ENCODE data around the gene GLT6D1. TPM values are rescaled to one million over a fixed set of nuclear protein-coding genes. Genes with fewer than 3 reads are reported as not detected.

Gene GLT6D1
- total and polyA plus RNA-seq, 2 of the 8 experiments (the other 6 are each of a cell fraction or from before 2014, with no cell fraction given) = 1.3 to 2.1 TPM

DNA sequence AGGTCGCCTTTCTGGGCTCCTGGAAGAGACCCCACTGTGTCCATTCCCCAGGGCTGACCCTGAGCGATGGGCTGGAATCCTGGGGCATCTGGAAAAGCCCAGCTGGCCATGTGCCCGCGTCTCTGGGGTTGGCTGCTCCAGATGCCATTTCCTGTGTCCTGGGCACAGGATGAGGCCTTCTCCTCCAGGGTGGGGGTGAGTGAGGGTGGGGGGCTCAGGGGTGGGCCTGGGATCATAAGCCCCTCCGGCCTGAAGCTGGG is 47.1 kb downstream of the GLT6D1 start:
- H3K79me2 ChIP-seq (ENCODE audit: control insufficient read depth in 1 of 2, insufficient read depth in 2 of 2, low read length in 2 of 2) = no peaks in the 10 kb centered on the region
- H3K4me3 ChIP-seq (ENCODE audit: extremely low read depth in 1 of 4, insufficient read depth in 2 of 4, low read depth in 3 of 4, low read length in 4 of 4) = no peak overlapping the region
- H2BK12ac ChIP-seq (ENCODE audit: low read depth, low read length) = no peak overlapping the region
- no peaks in the 10 kb centered on the region for H3K23me2 ChIP-seq (ENCODE audit: low read depth, low read length)
- H3K36me3 ChIP-seq (ENCODE audit: control insufficient read depth in 2 of 4, insufficient read depth in 4 of 4, low read length in 3 of 4) = no peaks in the 10 kb centered on the region
- H3K27me3 ChIP-seq (replicated peaks in 1 of 4; ENCODE audit: control insufficient read depth in 3 of 4, extremely low read depth in 1 of 4, insufficient read depth in 3 of 4, low read length in 3 of 4) = no peaks in the 10 kb centered on the region
- no peak overlapping the region for H4K91ac ChIP-seq (replicated peaks; ENCODE audit: insufficient read length, low read length)
- no peak overlapping the region for H3K14ac ChIP-seq (ENCODE audit: insufficient read length)
- no peak overlapping the region for H3K18ac ChIP-seq (ENCODE audit: extremely low read depth, low read length)
- no peak overlapping the region for H3K56ac ChIP-seq (replicated peaks; ENCODE audit: insufficient read length, low read depth, low read length)
- no peak overlapping the region for H3K9ac ChIP-seq (replicated peaks in 1 of 4; ENCODE audit: extremely low read depth in 1 of 4, low read depth in 3 of 4, low read length in 3 of 4)
- ChIA-PET CTCF (ENCODE audit: partially characterized antibody) (interaction anchor here (0.9 to 7.2 kb wide), 3 partner anchors 11 to 106 kb away, joined by 3 to 58 read pairs (median 3); no protein-coding TSS in a partner anchor), POLR2A (ENCODE audit: partially characterized antibody) (interaction anchor here (1.2 kb wide), 1 partner anchor 9 kb away, joined by 3 read pairs; no protein-coding TSS in a partner anchor)
- no peak overlapping the region for H4K8ac ChIP-seq (ENCODE audit: extremely low read depth, insufficient read depth, low read length)
- H2BK15ac ChIP-seq (ENCODE audit: low read length) = no peak overlapping the region
- no peak overlapping the region for H2BK5ac ChIP-seq (ENCODE audit: low read depth, low read length)
- no peak overlapping the region for H3K4ac ChIP-seq (replicated peaks; ENCODE audit: insufficient read length, low read depth, low read length)
- H3K4me2 ChIP-seq (ENCODE audit: insufficient read depth in 1 of 2, low read depth in 2 of 2, low read length in 2 of 2) = no peak overlapping the region
- no peaks in the 10 kb centered on the region for H3K79me1 ChIP-seq (ENCODE audit: low read depth, low read length)
- DNase-seq (ENCODE audit: low read depth in 1 of 2, low spot score in 2 of 2) (no peak), FAIRE-seq (no peak)
- no peaks in the 10 kb centered on the region; a peak in 1 of 7 replicates for H3K4me1 ChIP-seq (replicated peaks in 1 of 4; ENCODE audit: control insufficient read depth in 3 of 4, insufficient read depth in 4 of 4, low read length in 3 of 4)
- H4K20me1 ChIP-seq (replicated peaks in 1 of 2; ENCODE audit: control insufficient read depth in 1 of 2, insufficient read depth in 2 of 2, low read length in 2 of 2) = no peaks in the 10 kb centered on the region
- H2AFZ ChIP-seq (ENCODE audit: low read length) = no peak overlapping the region
- H2BK20ac ChIP-seq (ENCODE audit: low read length) = no peak overlapping the region
- H4K5ac ChIP-seq (ENCODE audit: insufficient read length, low read depth, low read length) = no peak overlapping the region
- no peak overlapping the region for H3K27ac ChIP-seq (ENCODE audit: low read depth, low read length)
- no peak overlapping the region for H2AK5ac ChIP-seq (ENCODE audit: low read depth, low read length)
- 0 out of 4 replicates have a peak, but pooled peaks cover 0 to 5% of the 10 kb centered on the region in 2 experiments for H3K9me3 ChIP-seq (ENCODE audit: insufficient read depth in 2 of 2, low read depth in 1 of 2, low read length in 1 of 2)
- H2BK120ac ChIP-seq (replicated peaks; ENCODE audit: low read depth, low read length) = no peak overlapping the region
- WGBS, 2 experiments (ENCODE audit: extremely low coverage in 1 of 2, insufficient coverage in 1 of 2, insufficient read length in 1 of 2, insufficient replicate concordance in 2 of 2, low coverage in 1 of 2, low lambda C conversion rate in 2 of 2, missing lambda C conversion rate in 1 of 2) = 87% methylated on average over 4 of the region's 5 CpGs; no CpG with 5 or more reads in 1 of the 2 experiments
- H3K23ac ChIP-seq (ENCODE audit: insufficient read length) = no peak overlapping the region
- TF ChIP-seq ZNF274 (IDR thresholded peaks at IDR 0.05; ENCODE audit: borderline replicate concordance, extremely low read depth, low read length) (no peak), CEBPB (IDR thresholded peaks at IDR 0.05; ENCODE audit: low read depth, low read length) (no peak), SIX5 (IDR thresholded peaks at IDR 0.05; ENCODE audit: low read depth, low read length) (no peak), RAD21 (IDR thresholded peaks at IDR 0.05 in 1 of 2, conservative IDR thresholded peaks at IDR 0.05 in 1 of 2; ENCODE audit: low read depth in 2 of 2, low read length in 2 of 2) (no peak), CBX5 (IDR thresholded peaks at IDR 0.05; ENCODE audit: low read depth, low read length) (no peak), PHF8 (conservative IDR thresholded peaks at IDR 0.05; ENCODE audit: low read depth, low read length) (no peak), KDM1A (IDR thresholded peaks at IDR 0.05; ENCODE audit: borderline replicate concordance, low read length) (no peak), BCL11A (IDR thresholded peaks at IDR 0.05; ENCODE audit: low read depth in 2 of 2, low read length in 2 of 2) (no peak), CTCF (IDR thresholded peaks at IDR 0.05; ENCODE audit: control extremely low read depth in 1 of 3, insufficient read depth in 1 of 3, low read depth in 1 of 3, low read length in 3 of 3) (no peak), NRF1 (IDR thresholded peaks at IDR 0.05; ENCODE audit: low read depth, low read length) (no peak), RFX5 (IDR thresholded peaks at IDR 0.05; ENCODE audit: borderline replicate concordance, low read depth, low read length) (no peak), RXRA (IDR thresholded peaks at IDR 0.05; ENCODE audit: insufficient read depth, low read depth, low read length) (no peak)

Measured in H1 (cell line).